ENCODE results near the gene PDE2A.

The PDE2A gene

DNA sequence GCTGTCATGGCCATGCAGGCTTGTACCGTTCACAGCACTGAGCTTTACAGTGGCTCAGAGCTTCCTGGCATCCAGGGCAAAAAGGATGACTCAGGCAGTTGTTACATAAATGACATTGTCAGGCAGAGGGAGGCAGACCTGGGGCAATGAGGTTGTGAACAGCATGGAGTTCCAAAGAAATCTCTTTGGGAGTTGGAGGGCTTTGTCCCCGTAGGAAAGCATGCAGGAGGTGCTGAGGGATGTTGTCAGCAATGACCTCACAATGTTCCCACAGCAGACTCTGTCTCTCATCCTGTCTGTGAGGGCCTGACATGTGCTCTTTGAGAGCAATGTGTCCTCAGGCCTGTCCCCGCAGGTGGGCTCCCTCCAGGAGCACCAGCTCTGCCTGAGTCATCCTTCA is 25.9 kb upstream of the PDE2A start:
- TF ChIP-seq, protein P1, sequence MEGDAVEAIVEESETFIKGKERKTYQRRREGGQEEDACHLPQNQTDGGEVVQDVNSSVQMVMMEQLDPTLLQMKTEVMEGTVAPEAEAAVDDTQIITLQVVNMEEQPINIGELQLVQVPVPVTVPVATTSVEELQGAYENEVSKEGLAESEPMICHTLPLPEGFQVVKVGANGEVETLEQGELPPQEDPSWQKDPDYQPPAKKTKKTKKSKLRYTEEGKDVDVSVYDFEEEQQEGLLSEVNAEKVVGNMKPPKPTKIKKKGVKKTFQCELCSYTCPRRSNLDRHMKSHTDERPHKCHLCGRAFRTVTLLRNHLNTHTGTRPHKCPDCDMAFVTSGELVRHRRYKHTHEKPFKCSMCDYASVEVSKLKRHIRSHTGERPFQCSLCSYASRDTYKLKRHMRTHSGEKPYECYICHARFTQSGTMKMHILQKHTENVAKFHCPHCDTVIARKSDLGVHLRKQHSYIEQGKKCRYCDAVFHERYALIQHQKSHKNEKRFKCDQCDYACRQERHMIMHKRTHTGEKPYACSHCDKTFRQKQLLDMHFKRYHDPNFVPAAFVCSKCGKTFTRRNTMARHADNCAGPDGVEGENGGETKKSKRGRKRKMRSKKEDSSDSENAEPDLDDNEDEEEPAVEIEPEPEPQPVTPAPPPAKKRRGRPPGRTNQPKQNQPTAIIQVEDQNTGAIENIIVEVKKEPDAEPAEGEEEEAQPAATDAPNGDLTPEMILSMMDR (IDR thresholded peaks at IDR 0.05; ENCODE audit: insufficient read depth, low read length, poor library complexity, severe bottlenecking), result no peak
- DNase-seq (ENCODE audit: extremely low read depth, insufficient read length), result no peak
- H3K36me3 ChIP-seq (ENCODE audit: control insufficient read depth, insufficient read depth, low read length), result peaks cover 65% of the 10 kb centered on the region
- H3K27me3 ChIP-seq (replicated peaks; ENCODE audit: control insufficient read depth, insufficient read depth, low read length), result no peaks in the 10 kb centered on the region
- H3K4me3 ChIP-seq (replicated peaks; ENCODE audit: low read depth, low read length), result no peak overlapping the region

- TF ChIP-seq, protein P1 (IDR thresholded peaks at IDR 0.05; ENCODE audit: insufficient read depth, low read length, poor library complexity, severe bottlenecking), result no peak
- Histone ChIP-seq H3K27me3 (replicated peaks; ENCODE audit: control insufficient read depth, insufficient read depth, low read length) (no peaks in the 10 kb centered on the region), H3K36me3 (ENCODE audit: control insufficient read depth, insufficient read depth, low read length) (peaks cover 72% of the 10 kb centered on the region), H3K4me3 (replicated peaks; ENCODE audit: low read depth, low read length) (no peak overlapping the region)
- no peak for DNase-seq (ENCODE audit: extremely low read depth, insufficient read length)
Measured at GRCh38 chr11:72697814-72698213, 23.6 kb upstream of the PDE2A start.

DNA sequence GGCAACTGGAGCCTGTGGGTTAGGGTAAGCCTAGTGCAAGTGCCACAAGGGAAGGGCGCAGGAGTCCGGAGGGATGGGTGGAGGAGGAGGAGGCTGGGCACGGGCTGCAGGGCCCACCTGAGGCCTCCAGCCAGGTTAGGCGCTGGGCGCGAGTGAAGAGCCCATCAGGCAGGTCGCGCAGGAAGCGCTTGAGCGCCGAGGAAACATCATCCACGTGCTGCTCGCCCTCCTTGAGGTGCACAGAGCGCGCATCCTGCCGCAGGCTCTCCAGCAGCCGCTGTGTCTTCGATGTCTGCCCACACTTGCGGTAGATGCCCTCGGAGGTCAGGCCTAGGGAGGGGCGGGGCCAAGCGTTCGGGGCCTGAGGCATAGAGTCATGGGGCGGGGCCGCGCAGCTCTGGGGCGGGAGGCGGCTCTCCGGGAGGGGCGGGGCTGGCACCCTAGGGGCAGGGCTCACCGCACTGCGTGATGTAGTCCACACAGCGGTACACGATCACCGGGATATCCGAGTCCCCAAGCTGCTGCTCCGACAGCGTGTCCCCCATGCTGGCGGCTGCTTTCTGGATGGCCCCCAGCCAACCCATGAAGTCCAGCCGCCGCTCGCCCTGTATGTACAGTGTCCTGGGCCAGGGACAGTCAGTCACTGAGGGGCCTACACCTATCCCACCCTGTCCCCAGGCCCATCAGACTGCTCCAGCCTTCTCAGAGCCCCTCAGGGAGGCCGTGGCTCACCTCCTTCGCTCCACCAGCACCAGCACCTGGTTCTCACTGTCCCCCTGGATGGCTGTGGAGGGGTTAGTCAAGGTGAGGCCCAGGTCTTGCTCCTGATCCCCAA is 22.9 kb upstream of the PDE2A start:
- DNase-seq (ENCODE audit: extremely low read depth, insufficient read length), result no peak
- H3K27me3 ChIP-seq (replicated peaks; ENCODE audit: control insufficient read depth, insufficient read depth, low read length), result no peaks in the 10 kb centered on the region
- no peak overlapping the region for H3K4me3 ChIP-seq (replicated peaks; ENCODE audit: low read depth, low read length)
- peaks cover 72% of the 10 kb centered on the region for H3K36me3 ChIP-seq (ENCODE audit: control insufficient read depth, insufficient read depth, low read length)
- TF ChIP-seq, protein P1 (IDR thresholded peaks at IDR 0.05; ENCODE audit: insufficient read depth, low read length, poor library complexity, severe bottlenecking), result no peak

GRCh38 chr11:72695354-72695753 is 21.1 kb upstream of the PDE2A start:
- Histone ChIP-seq H3K4me3 (replicated peaks; ENCODE audit: low read depth, low read length) (no peak overlapping the region), H3K36me3 (ENCODE audit: control insufficient read depth, insufficient read depth, low read length) (peaks cover 75% of the 10 kb centered on the region), H3K27me3 (replicated peaks; ENCODE audit: control insufficient read depth, insufficient read depth, low read length) (no peaks in the 10 kb centered on the region)
- TF ChIP-seq, protein P1 (IDR thresholded peaks at IDR 0.05; ENCODE audit: insufficient read depth, low read length, poor library complexity, severe bottlenecking), result no peak
- DNase-seq (ENCODE audit: extremely low read depth, insufficient read length), result no peak

DNA sequence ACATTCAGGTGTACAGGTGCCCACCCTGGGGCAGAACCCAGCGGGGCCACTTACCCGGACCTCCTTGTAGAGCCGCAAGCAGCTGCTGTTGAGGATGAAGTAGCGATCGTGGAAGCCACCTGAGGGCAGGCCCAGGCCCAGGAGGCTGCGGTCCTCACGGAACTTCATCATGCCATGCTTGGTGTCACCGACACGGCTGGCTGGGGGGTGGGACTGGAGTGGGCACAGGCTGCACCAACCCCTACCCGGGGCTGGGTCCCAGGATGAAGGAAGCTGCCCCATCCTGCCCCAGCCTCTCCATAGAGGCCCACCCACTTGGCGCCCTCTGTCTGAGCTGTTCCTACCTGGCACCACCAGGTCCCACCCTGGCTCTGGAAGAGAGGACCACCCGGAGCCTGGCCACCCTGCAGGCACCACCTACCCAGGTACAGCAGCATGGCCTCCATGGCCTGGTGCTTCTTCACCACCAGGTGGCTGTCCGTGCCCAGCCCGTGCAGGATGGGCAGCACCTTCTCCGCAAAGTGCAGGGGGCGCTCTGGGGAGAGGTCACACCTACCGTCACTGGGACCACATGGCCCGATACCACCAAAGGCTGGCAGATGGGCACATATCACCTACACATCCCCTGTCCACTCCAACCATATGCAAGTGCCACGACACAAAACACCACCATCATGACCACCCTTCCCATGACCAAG is 19.2 kb upstream of the PDE2A start:
- no peak for DNase-seq (ENCODE audit: extremely low read depth, insufficient read length)
- H3K27me3 ChIP-seq (replicated peaks; ENCODE audit: control insufficient read depth, insufficient read depth, low read length), result no peaks in the 10 kb centered on the region
- H3K36me3 ChIP-seq (ENCODE audit: control insufficient read depth, insufficient read depth, low read length), result peaks cover 73% of the 10 kb centered on the region
- TF ChIP-seq, protein P1 (IDR thresholded peaks at IDR 0.05; ENCODE audit: insufficient read depth, low read length, poor library complexity, severe bottlenecking), result no peak
- no peak overlapping the region for H3K4me3 ChIP-seq (replicated peaks; ENCODE audit: low read depth, low read length)
